Kidney epithelial cell (primary cell): ENCODE results near the gene GBE1. TPM values are rescaled to one million over a fixed set of nuclear protein-coding genes. Genes with fewer than 3 reads are reported as not detected.

Experiments
- DNase-seq: peaks from one replicate; pipeline ENCODE4 v3.0.0-alpha.2; 2010; ENCODE audit warnings: low read depth
- H3K27me3 ChIP-seq: 2 replicates; pipeline ENCODE4 v1.6.0; 2011; ENCODE audit warnings: low read length; ENCODE audit not compliant: control insufficient read depth, insufficient read depth
- H3K36me3 ChIP-seq: 2 replicates; pipeline ENCODE4 v1.5.1; 2011; ENCODE audit warnings: low read length; ENCODE audit not compliant: control insufficient read depth, insufficient read depth
- H3K4me3 ChIP-seq: 2 replicates; pipeline ENCODE4 v1.5.1; 2011; ENCODE audit warnings: low read depth, mild to moderate bottlenecking, control low read depth, low read length
- total RNA-seq: library from RNA; depleted of rRNA; stranded (reverse); fragments of >200 nt; gene quantifications from 2 replicates; pipeline ENCODE4 v1.2.3, GENCODE V29; 2015
- TF ChIP-seq, protein P1 (sequence below): IDR thresholded peaks from 2 replicates; pipeline ENCODE4 v1.5.1; 2011; ENCODE audit warnings: mild to moderate bottlenecking, moderate library complexity, low read length, control low read depth, inconsistent platforms; ENCODE audit not compliant: insufficient read depth, poor library complexity, severe bottlenecking

GBE1 gene
- total RNA-seq, 1 donor from 2014 or later, result 30.8 TPM

DNA sequence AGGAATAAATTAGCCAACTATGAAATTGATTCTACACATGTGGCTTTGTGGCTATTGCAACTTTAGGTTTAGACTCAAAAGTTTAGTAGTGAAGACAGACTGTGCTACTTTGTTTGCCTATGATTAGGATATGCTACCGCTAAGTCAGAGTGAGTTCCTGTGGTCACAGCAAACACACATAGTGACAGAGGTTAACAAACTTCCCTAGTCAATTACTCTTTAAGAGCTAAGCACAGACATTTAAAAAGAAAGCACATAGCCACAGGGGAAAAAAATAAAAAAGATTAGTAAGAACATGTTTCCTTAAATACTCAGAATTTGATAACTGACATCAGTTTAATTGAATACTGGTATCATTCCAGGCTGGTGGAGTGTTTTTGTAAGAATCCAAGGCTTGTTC is 207.1 kb downstream of the GBE1 start:
- Histone ChIP-seq H3K4me3 (no peak overlapping the region), H3K27me3 (no peaks in the 10 kb centered on the region), H3K36me3 (no peaks in the 10 kb centered on the region)
- DNase-seq, result no peak
- TF ChIP-seq, protein P1, sequence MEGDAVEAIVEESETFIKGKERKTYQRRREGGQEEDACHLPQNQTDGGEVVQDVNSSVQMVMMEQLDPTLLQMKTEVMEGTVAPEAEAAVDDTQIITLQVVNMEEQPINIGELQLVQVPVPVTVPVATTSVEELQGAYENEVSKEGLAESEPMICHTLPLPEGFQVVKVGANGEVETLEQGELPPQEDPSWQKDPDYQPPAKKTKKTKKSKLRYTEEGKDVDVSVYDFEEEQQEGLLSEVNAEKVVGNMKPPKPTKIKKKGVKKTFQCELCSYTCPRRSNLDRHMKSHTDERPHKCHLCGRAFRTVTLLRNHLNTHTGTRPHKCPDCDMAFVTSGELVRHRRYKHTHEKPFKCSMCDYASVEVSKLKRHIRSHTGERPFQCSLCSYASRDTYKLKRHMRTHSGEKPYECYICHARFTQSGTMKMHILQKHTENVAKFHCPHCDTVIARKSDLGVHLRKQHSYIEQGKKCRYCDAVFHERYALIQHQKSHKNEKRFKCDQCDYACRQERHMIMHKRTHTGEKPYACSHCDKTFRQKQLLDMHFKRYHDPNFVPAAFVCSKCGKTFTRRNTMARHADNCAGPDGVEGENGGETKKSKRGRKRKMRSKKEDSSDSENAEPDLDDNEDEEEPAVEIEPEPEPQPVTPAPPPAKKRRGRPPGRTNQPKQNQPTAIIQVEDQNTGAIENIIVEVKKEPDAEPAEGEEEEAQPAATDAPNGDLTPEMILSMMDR, result no peak

DNA sequence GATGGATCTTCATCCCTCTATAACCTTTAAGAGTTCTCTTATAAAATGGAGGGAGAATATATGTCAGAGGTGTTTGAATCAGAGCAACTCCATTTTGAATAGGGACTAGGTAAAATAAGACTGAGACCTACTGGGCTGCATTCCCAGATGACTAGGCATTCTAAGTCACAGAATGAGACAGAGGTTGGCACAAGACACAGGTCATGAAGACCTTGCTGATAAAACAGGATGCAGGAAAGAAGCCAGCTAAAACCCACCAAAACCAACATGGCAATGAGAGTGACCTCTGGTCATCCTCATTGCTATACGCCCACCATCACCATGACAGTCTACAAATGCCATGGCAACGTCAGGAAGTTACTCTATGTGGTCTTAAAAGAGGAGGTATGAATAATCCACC is 211.0 kb downstream of the GBE1 start:
- Histone ChIP-seq H3K4me3 (no peak overlapping the region), H3K27me3 (no peaks in the 10 kb centered on the region), H3K36me3 (no peaks in the 10 kb centered on the region)
- TF ChIP-seq, protein P1, result no peak
- no peak for DNase-seq

DNA sequence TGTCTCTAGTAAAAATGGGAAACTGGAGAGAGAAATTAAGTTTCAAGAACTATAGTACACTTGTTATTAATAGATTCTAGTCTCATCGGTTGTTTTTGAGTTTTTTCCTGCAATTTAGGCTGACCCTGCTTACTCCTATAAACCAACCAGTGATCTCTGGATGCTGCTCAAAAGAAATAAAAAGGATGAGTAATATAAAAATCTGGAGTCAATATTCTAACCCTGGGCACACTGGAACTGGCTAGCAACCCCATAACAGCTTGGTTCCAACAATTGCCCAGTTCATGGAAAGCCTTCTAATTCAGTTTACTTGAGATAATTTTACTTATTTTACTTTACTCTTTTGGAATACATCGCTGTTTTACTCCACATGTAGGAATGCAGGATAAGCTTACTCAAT is 211.6 kb downstream of the GBE1 start:
- TF ChIP-seq, protein P1, result no peak
- no peak for DNase-seq
- no peak overlapping the region for H3K4me3 ChIP-seq
- no peaks in the 10 kb centered on the region for H3K36me3 ChIP-seq
- H3K27me3 ChIP-seq, result no peaks in the 10 kb centered on the region

DNA sequence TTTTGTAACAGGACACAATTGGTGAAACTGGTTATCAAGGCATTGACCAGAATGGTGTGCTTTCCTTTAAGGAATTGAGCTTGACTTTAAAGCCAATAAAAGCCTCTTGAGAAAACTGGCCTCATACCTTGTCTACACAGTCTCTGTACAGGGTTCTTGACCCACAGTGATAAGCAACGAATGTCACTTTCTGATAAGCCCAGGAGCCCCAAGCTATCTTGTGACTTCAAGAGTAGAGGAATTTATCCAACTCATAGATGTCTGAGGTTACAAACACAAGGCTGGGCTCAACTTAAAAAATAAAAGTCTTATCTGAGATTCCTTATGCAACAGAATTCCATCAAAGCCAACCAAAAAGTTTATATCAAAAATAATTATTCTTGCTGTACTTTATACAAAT is 212.1 kb downstream of the GBE1 start:
- DNase-seq, result no peak
- no peaks in the 10 kb centered on the region for H3K27me3 ChIP-seq
- TF ChIP-seq, protein P1, result no peak
- no peak overlapping the region for H3K4me3 ChIP-seq
- H3K36me3 ChIP-seq, result no peaks in the 10 kb centered on the region

DNA sequence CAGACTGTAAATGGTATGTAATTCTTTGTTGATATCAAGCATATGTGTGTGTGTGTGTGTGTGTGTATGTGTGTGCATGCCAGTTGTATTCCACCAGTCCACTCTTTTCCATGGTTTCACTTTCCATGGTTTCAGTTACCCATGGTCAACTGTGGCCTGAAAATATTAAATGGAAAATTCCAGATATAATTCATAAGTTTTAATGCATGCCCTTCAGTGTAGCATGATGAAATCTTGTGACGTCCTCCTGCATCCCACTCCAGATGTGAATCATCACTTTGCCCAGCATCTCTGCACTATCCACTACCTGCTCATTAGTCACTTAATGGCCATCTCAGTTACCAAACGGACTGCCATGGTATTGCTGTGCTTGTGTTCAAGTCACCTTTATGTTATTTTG is 215.9 kb downstream of the GBE1 start:
- Histone ChIP-seq H3K27me3 (no peaks in the 10 kb centered on the region), H3K4me3 (no peak overlapping the region), H3K36me3 (no peaks in the 10 kb centered on the region)
- TF ChIP-seq, protein P1, result no peak
- DNase-seq, result no peak

DNA sequence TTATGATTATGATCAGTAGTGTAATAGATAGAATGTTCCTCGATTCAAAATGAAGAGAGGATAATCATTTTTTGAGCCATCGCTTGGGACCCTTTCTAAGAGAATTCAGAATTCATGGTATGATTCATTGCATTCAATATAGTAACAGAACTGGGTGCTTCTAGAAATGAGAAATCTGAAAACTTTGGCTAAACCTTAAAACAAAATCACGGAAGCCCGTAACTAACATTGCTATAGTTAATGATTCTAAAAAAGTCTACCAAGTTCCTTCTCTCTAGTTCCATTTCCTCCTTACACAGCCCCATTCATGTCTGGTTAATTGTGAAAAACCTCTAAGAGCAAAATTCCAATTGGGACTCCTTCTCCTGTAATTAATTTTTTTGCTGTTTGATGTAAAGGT is 217.1 kb downstream of the GBE1 start:
- Histone ChIP-seq H3K4me3 (no peak overlapping the region), H3K36me3 (no peaks in the 10 kb centered on the region), H3K27me3 (no peaks in the 10 kb centered on the region)
- TF ChIP-seq, protein P1, result no peak
- DNase-seq, result no peak
